Epithelial cell of esophagus (primary cell): Measurements from ENCODE around the gene NRN1L.

Source experiments
- DNase-seq: peaks from one replicate; pipeline ENCODE4 v3.0.0; 2010; ENCODE audit warnings: low read depth
- H3K4me3 ChIP-seq: 2 replicates; pipeline ENCODE4 v1.5.1; 2011; ENCODE audit warnings: mild to moderate bottlenecking, low read length, control low read depth
- CTCF ChIP-seq: IDR thresholded peaks from 2 replicates; pipeline ENCODE4 v1.5.1; 2011; ENCODE audit warnings: low read depth, mild to moderate bottlenecking, low read length, control low read depth, inconsistent platforms; ENCODE audit not compliant: insufficient read depth; ENCODE audit errors: missing control alignments

Gene NRN1L

GRCh38 chr16:67883146-67883871, 1.4 kb upstream of the NRN1L start:
- DNase-seq = no peak
- no peak for TF ChIP-seq CTCF
- no peak overlapping the region for H3K4me3 ChIP-seq

GRCh38 chr16:67883872-67884261, 818 bp upstream of the NRN1L start:
- H3K4me3 ChIP-seq = no peak overlapping the region
- peak; percentile 93 for TF ChIP-seq CTCF
- peak; percentile 76 for DNase-seq

- no peak for TF ChIP-seq CTCF
- no peak for DNase-seq
- no peak overlapping the region for H3K4me3 ChIP-seq
Observed at GRCh38 chr16:67885545-67885944, 860 bp downstream of the NRN1L start.

GRCh38 chr16:67885976-67886375, 1.3 kb downstream of the NRN1L start:
- H3K4me3 ChIP-seq = no peak overlapping the region
- DNase-seq = no peak
- no peak for TF ChIP-seq CTCF

GRCh38 chr16:67886387-67886786, 1.7 kb downstream of the NRN1L start:
- H3K4me3 ChIP-seq = no peak overlapping the region
- no peak for DNase-seq
- TF ChIP-seq CTCF = no peak

- H3K4me3 ChIP-seq = no peak overlapping the region
- no peak for TF ChIP-seq CTCF
- DNase-seq = no peak
Observed at GRCh38 chr16:67888331-67888730, 3.6 kb downstream of the NRN1L start.

- no peak for TF ChIP-seq CTCF
- no peak for DNase-seq
- H3K4me3 ChIP-seq = peak overlapping the region; percentile 52
Observed at GRCh38 chr16:67892375-67892774, 7.7 kb downstream of the NRN1L start.
